HG02938 (cell line): ENCODE data around the gene SHH.
"Not testable (repeated sequence)": the region's sequence is repeated elsewhere in the genome, so short reads cannot be mapped to it uniquely, and the experiment has no call there.

Experiments used
- ATAC-seq: cut with Tn5 transposase; IDR thresholded peaks from one replicate; pipeline ENCODE4 v1.9.1; 2021; ENCODE audit warnings: mild to moderate bottlenecking, moderate library complexity; ENCODE audit not compliant: unreplicated experiment

The SHH gene

GRCh38 chr7:155843426-155844018, 31.3 kb upstream of the SHH start:
- ATAC-seq: no peak

GRCh38 chr7:155842496-155843265, 30.4 kb upstream of the SHH start:
- no peak for ATAC-seq

DNA sequence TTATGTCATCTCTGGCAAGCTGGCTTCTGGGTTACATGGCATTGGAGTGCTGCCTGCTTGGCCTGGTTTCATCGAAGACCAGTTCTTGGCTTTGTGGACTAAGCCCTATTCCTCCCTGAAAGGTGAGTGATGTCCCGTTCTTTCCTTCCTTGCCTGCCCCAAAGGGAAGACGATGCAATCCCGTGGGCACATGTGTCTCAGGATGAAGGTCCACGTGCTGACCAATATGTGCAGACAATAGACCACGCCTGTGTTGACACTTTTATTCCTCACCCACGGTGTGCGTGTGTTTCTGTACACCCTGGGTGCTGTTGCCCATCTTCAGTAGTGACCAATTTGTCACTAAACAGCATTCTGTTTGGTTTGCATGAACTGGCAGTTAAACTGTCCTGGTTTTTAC, 28.6 kb upstream of the SHH start:
- no peak for ATAC-seq

DNA sequence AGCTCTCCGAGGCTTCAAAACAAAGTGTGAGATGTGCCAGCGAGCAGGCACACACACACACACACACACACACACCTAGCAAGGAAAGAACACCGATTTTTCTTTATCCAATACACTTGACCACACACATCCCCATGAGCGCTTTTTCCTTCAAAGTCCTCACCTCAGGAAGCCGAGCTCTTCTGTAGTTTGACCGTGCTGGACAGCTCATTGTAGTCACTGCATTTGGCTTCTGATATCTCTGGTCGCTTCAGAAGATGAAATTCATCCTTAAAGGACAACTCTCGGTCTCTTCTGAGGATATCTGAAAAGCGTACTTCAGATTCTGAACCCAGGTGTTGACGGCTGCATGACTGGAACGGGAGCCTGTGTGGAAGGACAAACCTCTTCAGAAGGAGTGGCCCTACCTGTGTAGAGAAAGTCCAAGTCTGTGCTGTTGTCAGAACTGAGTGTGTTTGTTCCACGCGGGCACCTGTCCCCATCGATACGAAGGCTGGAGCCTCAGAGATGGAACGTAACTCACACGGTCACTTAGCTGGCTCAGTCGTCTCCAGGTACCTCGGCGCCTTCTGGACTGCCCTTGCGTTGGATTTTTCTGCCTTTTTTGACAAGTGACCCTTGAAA, 28.1 kb upstream of the SHH start:
- no peak for ATAC-seq

GRCh38 chr7:155839461-155839860, 27.2 kb upstream of the SHH start:
- no peak for ATAC-seq

DNA sequence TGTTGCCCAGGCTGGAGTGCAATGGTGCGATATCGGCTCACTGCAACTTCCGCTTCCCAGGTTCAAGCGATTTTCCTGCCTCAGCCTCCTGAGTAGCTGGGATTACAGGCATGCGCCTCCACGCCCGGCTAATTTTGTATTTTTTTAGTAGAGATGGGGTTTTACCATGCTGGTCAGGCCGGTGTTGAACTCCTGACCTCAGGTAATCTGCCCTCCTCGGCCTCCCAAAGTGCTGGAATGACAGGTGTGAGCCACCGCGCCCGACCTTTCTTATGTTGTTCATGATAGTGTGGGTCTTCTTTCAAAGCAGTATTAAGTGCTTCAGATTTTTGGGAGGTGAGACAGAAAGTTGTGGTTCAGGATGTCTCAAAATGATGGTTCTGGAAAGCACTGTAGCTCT, 26.0 kb upstream of the SHH start:
- not testable (repeated sequence) for ATAC-seq

GRCh38 chr7:155837126-155837479, 24.8 kb upstream of the SHH start:
- ATAC-seq: no peak

DNA sequence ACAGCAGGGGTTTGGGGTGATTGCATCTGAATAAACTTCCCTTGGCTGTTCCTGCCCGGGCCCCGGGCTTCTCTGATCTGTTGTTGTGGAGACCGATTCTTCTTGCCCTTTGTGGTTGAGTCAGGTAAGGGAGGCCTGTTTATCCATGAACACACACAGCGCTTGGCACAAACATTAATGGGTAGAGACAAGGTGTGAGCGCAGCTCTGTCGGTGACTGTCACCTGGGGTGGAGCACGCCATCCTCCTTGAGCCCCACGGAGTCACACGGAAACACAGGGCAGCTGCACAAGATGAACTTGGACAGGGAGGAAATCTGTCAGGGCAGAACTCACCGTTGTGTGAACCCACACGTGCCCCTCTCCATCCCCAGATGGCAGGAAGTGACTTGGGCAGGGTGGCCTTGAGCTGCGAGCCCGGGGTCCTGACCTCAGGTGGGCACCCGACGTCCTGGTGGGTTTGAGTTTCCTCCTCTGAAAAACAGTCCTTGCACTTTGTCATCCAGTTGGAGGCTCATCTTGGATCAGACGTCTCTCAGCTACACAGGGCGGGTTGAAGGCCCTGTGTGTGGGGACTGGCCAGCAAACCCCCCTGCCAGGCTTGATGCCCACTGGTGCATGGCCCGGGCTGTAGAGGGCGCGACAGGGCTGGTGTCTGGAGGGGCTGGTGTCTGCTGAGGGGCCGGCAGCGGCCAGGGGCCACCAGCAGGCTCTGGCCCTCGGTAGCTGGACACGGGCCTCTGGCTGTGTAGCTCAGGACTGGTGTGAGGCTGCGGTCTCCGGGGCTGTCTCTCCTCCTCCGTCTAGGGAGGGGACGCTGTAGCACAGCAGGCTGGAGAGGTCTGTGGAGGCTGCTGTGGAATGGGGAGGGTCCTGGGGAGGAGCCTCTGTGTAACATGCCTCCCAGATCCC, 24.2 kb upstream of the SHH start:
- no peak for ATAC-seq

- no peak for ATAC-seq
Observed at GRCh38 chr7:155835446-155836215, 23.4 kb upstream of the SHH start.

- ATAC-seq: no peak
Observed at GRCh38 chr7:155834486-155835048, 22.3 kb upstream of the SHH start.

GRCh38 chr7:155833651-155834050, 21.4 kb upstream of the SHH start:
- ATAC-seq: no peak

GRCh38 chr7:155832581-155832981, 20.3 kb upstream of the SHH start:
- no peak for ATAC-seq

DNA sequence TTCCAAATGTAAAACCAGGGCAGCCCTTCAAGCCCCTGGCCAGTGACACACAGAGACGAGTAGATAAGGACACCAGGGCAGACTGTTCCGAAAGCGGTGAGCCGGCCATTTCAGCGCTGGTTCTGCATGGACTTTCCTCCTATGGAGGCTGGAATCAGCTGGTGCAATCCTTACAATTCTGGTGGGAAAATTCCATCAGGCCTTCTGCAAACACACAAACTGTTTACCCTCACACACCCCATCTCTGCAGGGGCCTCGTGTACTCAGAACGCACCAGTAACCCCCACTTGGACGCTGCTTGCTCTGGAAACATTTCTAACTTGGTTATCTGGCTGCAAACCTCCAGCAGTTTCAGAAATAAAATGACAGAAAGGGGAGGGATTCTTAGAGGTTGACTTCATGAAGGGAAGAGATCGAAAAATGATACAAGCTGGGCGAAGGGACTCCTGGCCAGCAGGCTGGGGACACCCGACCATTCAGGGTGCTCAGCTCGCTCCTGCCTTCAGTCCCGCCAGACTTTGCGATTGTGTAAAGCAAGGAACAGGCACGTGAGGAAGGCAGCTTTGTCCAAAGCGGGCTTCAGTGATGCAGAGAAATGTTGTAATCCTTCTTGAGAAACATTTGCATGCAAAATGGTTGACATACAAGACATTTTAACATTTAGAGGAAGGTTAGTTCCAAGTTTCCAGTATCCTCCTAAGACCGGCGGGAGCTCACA, 19.7 kb upstream of the SHH start:
- ATAC-seq: no peak

DNA sequence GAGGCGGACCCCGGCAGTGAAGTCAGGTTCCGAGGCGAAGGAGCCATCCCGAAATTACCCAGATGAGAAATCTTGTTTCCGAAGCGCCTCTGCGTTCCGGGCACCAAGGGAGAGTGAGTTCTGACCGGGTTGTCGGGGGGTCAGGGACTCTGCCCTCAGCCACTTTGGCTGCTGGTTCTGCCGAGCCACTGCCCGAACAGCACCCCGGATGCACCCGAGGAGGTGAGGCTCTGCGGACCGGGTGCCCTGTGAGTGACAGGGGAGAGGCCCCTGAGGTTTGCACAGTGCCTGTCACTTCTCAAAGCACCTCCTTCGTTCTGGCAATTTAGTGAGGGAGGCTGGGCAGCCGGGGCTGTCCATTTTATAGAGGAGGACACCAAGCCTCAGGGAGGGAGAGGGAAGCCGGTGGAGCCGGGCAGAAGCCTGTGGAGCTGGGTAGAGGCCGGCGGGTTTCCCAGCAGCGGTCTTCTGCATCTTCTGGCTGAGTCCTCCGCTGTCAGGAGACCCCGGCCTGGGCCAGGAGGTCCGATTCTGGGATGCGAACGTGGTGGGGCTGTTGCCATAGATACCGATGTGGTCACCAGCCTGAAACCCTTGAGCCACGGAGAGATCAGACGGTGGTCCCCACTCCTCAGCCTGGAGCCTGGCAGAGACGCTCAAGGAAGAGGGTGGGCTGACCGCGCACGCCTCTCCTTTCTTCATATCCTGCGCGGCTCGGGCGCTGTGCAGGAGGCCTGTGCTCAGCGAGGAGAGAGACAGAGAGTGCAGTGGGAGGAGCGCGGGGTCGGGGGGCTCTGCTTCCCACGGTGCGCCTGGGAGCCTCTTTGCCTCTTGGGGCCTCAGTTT, 18.9 kb upstream of the SHH start:
- ATAC-seq: no peak

GRCh38 chr7:155829796-155830470, 17.7 kb upstream of the SHH start:
- no peak for ATAC-seq

GRCh38 chr7:155825336-155825735, 13.1 kb upstream of the SHH start:
- no peak for ATAC-seq

DNA sequence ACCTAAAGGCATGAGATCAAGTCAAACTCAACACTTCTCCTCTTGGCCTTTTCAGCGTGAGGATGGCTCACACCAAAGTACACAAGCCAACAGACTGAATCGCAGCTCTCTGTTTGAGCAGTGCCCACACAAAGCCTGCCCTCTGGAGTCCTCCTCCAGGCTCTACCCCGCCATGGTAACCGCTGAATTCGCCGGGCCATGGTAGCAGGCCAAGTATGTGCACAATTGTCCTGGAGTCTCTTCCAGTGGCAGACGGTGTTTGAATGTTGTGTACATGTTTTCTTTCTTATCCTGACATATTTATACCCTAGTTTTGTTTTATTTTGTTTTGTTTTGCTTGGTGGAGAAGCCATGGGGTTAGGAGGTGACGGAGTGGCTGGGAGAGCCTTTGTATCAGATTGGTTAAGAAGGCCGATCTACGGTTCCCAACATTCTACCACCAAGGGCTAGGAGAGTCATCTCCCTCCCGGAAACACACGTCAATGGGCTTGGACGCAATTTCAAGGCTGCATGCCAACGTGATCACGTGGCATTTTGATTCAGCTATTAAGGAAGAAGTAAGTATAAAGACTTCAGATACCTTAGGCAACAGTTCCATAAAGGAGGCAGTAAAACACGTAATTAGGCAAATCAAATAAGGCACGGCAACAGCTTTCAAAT, 12.1 kb upstream of the SHH start:
- ATAC-seq: no peak

- ATAC-seq: no peak
Observed at GRCh38 chr7:155821851-155822250, 9.6 kb upstream of the SHH start.
